K562 (cell line): ENCODE results near the gene SYF2. TPM values are rescaled to one million over a fixed set of nuclear protein-coding genes. Genes with fewer than 3 reads are reported as not detected.

Source experiments
- BACH1 ChIP-seq: fragments of 200-800 bp; sonication (Bioruptor generic); IDR thresholded peaks from 2 replicates; pipeline ENCODE4 v1.6.1; 2016; ENCODE audit warnings: missing genetic modification characterization, missing compliant biosample characterization
- BRD4 ChIP-seq: fragments of 200-600 bp; sonication (generic); IDR thresholded peaks from 2 replicates; pipeline ENCODE4 v1.6.1; 2017; ENCODE audit warnings: inconsistent platforms
- FOXP1 ChIP-seq: sonication (generic); formaldehyde crosslinking; IDR thresholded peaks from 2 replicates; pipeline ENCODE4 v1.8.0; 2022; ENCODE audit warnings: mild to moderate bottlenecking, missing genetic modification reagents
- KHSRP ChIP-seq: fragments of 450-650 bp; IDR thresholded peaks from 2 replicates; pipeline ENCODE4 v1.6.1; 2017
- KLF6 ChIP-seq: fragments of 250-450 bp; sonication (Bioruptor Pico); IDR thresholded peaks from 2 replicates; pipeline ENCODE4 v1.4.0; 2020; ENCODE audit warnings: mild to moderate bottlenecking, moderate library complexity, borderline replicate concordance
- POLR2H ChIP-seq: IDR thresholded peaks from 2 replicates; pipeline ENCODE4 v1.6.1; 2016; ENCODE audit warnings: missing genetic modification characterization, low read depth, mild to moderate bottlenecking, control low read depth, missing compliant biosample characterization, moderate library complexity
- POLR3G ChIP-seq: IDR thresholded peaks from 2 replicates; pipeline ENCODE4 v1.6.1; 2011; ENCODE audit not compliant: insufficient read length, insufficient replicate concordance; ENCODE audit errors: extremely low read depth
- SLC30A9 ChIP-seq: fragments of 250-450 bp; sonication (Bioruptor Pico); IDR thresholded peaks from 2 replicates; pipeline ENCODE4 v1.8.0; 2022; ENCODE audit warnings: mild to moderate bottlenecking, moderate library complexity
- TRIM24 ChIP-seq, 2 experiments: fragments of 450-650 bp; IDR thresholded peaks; 2 replicates each; pipeline ENCODE4 v1.6.1; 2016
- ZNF184 ChIP-seq: sonication (generic); formaldehyde crosslinking; IDR thresholded peaks from 2 replicates; pipeline ENCODE4 v1.5.0; 2020; ENCODE audit warnings: missing genetic modification reagents
- ZNF695 ChIP-seq: fragments of 450-650 bp; formaldehyde crosslinking; IDR thresholded peaks from 2 replicates; pipeline ENCODE4 v1.4.0; 2020; ENCODE audit warnings: mild to moderate bottlenecking, moderate library complexity
- polyA plus RNA-seq, 8 experiments: library from polyadenylated mRNA; depleted of rRNA in 4 of 8; stranded (reverse) in 5 of 8; unstranded in 3 of 8; fragments of >200 nt; fragmentation: Nextera tagmentation in 2 of 8; fragmentation: Illumina TruSeq in 1 of 8; extraction: Ambion mirVana in 2 of 8; extraction: Trizol in 1 of 8; gene quantifications; 2 replicates each; pipeline versions ENCODE4 v1.2.1 to v1.2.3, GENCODE V29; 2011 to 2014; ENCODE audit warnings: inconsistent platforms in 1 of 8, missing spikeins in 1 of 8
- total RNA-seq, 7 experiments: library from RNA; depleted of rRNA in 6 of 7; stranded (reverse); fragments of >200 nt in 6 of 7; fragmentation: Illumina TruSeq in 2 of 7; extraction: Trizol in 2 of 7; gene quantifications; 2 replicates each; pipeline versions ENCODE4 v1.2.1 to v1.2.3, GENCODE V29; 2011 to 2021; ENCODE audit warnings: low replicate concordance in 1 of 7
- TF ChIP-seq, protein P1 (sequence below), 2 experiments: fragments of 450-650 bp in 1 of 2; sonication (generic) in 1 of 2; formaldehyde crosslinking in 1 of 2; IDR thresholded peaks; 2 replicates each; pipeline versions ENCODE4 v1.7.1 to v1.9.0; 2016 to 2022; ENCODE audit warnings: inconsistent platforms in 1 of 2, mild to moderate bottlenecking in 1 of 2, missing genetic modification reagents in 1 of 2
- TF ChIP-seq, protein P2 (sequence below): fragments of 450-650 bp; IDR thresholded peaks from 2 replicates; pipeline ENCODE4 v1.6.1; 2016; ENCODE audit warnings: low read depth, mild to moderate bottlenecking, moderate library complexity
- TF ChIP-seq, protein P3 (sequence below): sonication (generic); formaldehyde crosslinking; IDR thresholded peaks from 2 replicates; pipeline ENCODE4 v1.8.0; 2022; ENCODE audit warnings: mild to moderate bottlenecking, missing genetic modification reagents
- TF ChIP-seq, protein P4 (sequence below): fragments of 250-450 bp; sonication (Bioruptor Pico); IDR thresholded peaks from 2 replicates; pipeline ENCODE4 v1.4.0; 2020; ENCODE audit warnings: mild to moderate bottlenecking, moderate library complexity

Gene SYF2
- total and polyA plus RNA-seq, 9 of the 15 experiments (the other 6 are each of a cell fraction or from before 2014, with no cell fraction given), result 20.9 to 69.0 (median 43.2) TPM

DNA sequence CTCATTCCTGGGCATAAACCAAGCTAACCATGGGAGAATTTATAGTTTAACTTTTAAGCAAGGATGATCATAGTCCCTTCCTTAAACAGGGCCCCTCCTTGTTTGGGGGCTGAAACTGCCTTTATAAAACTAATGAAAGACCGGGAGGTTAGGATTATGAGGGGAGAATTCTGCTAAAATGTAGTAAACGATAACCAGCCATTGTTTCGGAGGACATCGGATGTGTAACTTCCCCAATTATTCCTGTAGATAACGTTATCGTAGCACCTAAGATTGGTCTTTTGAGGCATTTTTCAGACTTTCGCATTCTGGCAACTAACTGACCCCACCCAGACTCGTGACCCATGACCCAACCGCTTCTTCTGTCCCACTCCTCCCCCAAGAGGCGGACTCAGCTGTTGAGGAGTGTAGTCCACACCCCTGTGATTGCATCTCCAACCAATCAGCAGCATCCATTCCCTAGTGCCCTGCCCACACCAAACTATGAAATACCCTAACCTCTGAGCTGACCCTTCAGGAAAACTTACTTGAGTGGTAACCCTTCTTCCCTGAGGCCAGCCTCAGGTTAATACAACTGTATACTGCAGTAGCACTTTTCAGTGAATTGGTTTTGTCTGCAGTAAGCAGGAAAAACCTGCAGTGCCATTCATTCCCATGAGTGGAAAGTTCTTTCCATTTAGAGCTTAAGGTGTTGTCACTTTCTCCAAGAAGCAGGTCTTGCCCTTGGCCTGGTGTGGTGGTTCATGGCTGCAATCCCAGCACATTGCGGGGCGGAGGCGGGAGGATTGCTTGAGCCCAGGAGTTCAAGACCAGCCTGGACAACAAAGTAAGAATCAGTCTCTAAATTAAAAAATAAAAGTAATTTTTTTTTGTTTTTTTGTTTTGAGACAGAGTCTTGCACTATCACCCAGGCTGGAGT is 823 bp upstream of the SYF2 start (continued):
- TF ChIP-seq, protein P1, sequence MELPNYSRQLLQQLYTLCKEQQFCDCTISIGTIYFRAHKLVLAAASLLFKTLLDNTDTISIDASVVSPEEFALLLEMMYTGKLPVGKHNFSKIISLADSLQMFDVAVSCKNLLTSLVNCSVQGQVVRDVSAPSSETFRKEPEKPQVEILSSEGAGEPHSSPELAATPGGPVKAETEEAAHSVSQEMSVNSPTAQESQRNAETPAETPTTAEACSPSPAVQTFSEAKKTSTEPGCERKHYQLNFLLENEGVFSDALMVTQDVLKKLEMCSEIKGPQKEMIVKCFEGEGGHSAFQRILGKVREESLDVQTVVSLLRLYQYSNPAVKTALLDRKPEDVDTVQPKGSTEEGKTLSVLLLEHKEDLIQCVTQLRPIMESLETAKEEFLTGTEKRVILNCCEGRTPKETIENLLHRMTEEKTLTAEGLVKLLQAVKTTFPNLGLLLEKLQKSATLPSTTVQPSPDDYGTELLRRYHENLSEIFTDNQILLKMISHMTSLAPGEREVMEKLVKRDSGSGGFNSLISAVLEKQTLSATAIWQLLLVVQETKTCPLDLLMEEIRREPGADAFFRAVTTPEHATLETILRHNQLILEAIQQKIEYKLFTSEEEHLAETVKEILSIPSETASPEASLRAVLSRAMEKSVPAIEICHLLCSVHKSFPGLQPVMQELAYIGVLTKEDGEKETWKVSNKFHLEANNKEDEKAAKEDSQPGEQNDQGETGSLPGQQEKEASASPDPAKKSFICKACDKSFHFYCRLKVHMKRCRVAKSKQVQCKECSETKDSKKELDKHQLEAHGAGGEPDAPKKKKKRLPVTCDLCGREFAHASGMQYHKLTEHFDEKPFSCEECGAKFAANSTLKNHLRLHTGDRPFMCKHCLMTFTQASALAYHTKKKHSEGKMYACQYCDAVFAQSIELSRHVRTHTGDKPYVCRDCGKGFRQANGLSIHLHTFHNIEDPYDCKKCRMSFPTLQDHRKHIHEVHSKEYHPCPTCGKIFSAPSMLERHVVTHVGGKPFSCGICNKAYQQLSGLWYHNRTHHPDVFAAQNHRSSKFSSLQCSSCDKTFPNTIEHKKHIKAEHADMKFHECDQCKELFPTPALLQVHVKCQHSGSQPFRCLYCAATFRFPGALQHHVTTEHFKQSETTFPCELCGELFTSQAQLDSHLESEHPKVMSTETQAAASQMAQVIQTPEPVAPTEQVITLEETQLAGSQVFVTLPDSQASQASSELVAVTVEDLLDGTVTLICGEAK (IDR thresholded peaks at IDR 0.05), result peak; percentile 10; the same call in 1 of the 2 replicates
- TF ChIP-seq, protein P1 (CRISPR knock-in tag; IDR thresholded peaks at IDR 0.05), result no peak
- TF ChIP-seq POLR3G (no peak), FOXP1 (CRISPR knock-in tag) (no peak; the same call in 1 of the 2 replicates), KLF6 (no peak), KHSRP (no peak), TRIM24 (IDR thresholded peaks at IDR 0.05) (no peak; a peak in 2 of 4 replicates), SLC30A9 (CRISPR knock-in tag) (no peak), BACH1 (peak; percentile 73; the same call in 1 of the 2 replicates), ZNF184 (no peak), POLR2H (tag) (peak; percentile 94), BRD4 (peak; percentile 95; the same call in 1 of the 2 replicates), ZNF695 (CRISPR knock-in tag) (no peak)
- TF ChIP-seq, protein P2, sequence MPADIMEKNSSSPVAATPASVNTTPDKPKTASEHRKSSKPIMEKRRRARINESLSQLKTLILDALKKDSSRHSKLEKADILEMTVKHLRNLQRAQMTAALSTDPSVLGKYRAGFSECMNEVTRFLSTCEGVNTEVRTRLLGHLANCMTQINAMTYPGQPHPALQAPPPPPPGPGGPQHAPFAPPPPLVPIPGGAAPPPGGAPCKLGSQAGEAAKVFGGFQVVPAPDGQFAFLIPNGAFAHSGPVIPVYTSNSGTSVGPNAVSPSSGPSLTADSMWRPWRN, result peak; percentile 42; the same call in 1 of the 2 replicates
- TF ChIP-seq, protein P3, sequence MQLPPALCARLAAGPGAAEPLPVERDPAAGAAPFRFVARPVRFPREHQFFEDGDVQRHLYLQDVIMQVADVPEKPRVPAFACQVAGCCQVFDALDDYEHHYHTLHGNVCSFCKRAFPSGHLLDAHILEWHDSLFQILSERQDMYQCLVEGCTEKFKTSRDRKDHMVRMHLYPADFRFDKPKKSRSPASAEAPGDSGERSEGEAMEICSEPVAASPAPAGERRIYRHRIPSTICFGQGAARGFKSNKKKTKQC, result no peak
- TF ChIP-seq, protein P4, sequence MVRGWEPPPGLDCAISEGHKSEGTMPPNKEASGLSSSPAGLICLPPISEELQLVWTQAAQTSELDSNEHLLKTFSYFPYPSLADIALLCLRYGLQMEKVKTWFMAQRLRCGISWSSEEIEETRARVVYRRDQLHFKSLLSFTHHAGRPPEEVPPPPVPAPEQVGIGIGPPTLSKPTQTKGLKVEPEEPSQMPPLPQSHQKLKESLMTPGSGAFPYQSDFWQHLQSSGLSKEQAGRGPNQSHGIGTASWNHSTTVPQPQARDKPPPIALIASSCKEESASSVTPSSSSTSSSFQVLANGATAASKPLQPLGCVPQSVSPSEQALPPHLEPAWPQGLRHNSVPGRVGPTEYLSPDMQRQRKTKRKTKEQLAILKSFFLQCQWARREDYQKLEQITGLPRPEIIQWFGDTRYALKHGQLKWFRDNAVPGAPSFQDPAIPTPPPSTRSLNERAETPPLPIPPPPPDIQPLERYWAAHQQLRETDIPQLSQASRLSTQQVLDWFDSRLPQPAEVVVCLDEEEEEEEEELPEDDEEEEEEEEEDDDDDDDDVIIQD (CRISPR knock-in tag), result no peak
